K562 (cell line): ENCODE data around the gene ZFYVE28. TPM values are rescaled to one million over a fixed set of nuclear protein-coding genes. Genes with fewer than 3 reads are reported as not detected.

Experiments used
- ATAC-seq: fragments of 200-7000 bp; cut with Tn5 transposase; 3 replicates; pipeline ENCODE4 v1.9.1; 2020; ENCODE audit warnings: moderate library complexity
- BruUV-seq: library from RNA; stranded (reverse); fragments of 400-500 nt; replicated peaks from 2 replicates; lab custom pipeline; 2021; lab: Mats Ljungman, UMichigan
- CTCF ChIA-PET: fragments of 300-600 bp; formaldehyde crosslinking; extraction: SDS; loops from one replicate; lab custom pipeline; 2021; ENCODE audit warnings: low intra/inter-chr PET ratio; lab: Yijun Ruan, JAX
- POLR2A ChIA-PET: fragments of 300-600, 350-650 bp; sonication (Branson Sonifier 250); formaldehyde crosslinking; extraction: SDS; loops from one replicate; lab custom pipeline; 2021; ENCODE audit warnings: antibody characterized with exemption, inconsistent platforms; lab: Yijun Ruan, JAX
- DNase-seq, 4 experiments: peaks; one replicate each; pipeline versions ENCODE4 v3.0.0 to v3.0.0-alpha.2; 2011 to 2018; ENCODE audit warnings: low spot score in 3 of 4, mixed read lengths in 3 of 4; ENCODE audit errors: extremely low read depth in 1 of 4
- FAIRE-seq: peaks from 2 replicates; lab custom pipeline; 2011; peaks lifted over from hg19 to GRCh38; lab: Jason Lieb, UNC
- H2AFZ ChIP-seq: 2 replicates; pipeline ENCODE4 v1.6.0; 2011; ENCODE audit warnings: low read depth, low read length, control low read depth, inconsistent platforms
- H3K27ac ChIP-seq: fragments of 200-600 bp; 3 replicates; pipeline ENCODE4 v1.8.0; 2011; ENCODE audit warnings: low read depth, mild to moderate bottlenecking, control low read depth, inconsistent platforms, low read length, moderate library complexity, mixed read lengths; ENCODE audit errors: extremely low read depth
- H3K27me3 ChIP-seq, 2 experiments: fragments of 300-600 bp in 1 of 2; 2 replicates in 1 of 2; 3 replicates in 1 of 2; pipeline versions ENCODE4 v1.6.0 to v1.8.0; 2011; ENCODE audit warnings: inconsistent platforms in 2 of 2, low read length in 2 of 2, mild to moderate bottlenecking in 1 of 2, mixed read lengths in 1 of 2, moderate library complexity in 1 of 2; ENCODE audit not compliant: control insufficient read depth in 2 of 2, insufficient read depth in 2 of 2
- H3K36me3 ChIP-seq: fragments of 300-600 bp; 3 replicates; pipeline ENCODE4 v1.8.0; 2011; ENCODE audit warnings: mild to moderate bottlenecking, low read length, inconsistent platforms; ENCODE audit not compliant: control insufficient read depth, insufficient read depth
- H3K4me1 ChIP-seq, 2 experiments: fragments of 200-600 bp in 1 of 2; replicated peaks in 1 of 2; 2 replicates in 1 of 2; 3 replicates in 1 of 2; pipeline versions ENCODE4 v1.5.1 to v1.8.0; 2011; ENCODE audit warnings: inconsistent platforms in 2 of 2, low read length in 2 of 2, mild to moderate bottlenecking in 1 of 2, mixed read lengths in 1 of 2, moderate library complexity in 1 of 2; ENCODE audit not compliant: control insufficient read depth in 2 of 2, insufficient read depth in 2 of 2
- H3K4me2 ChIP-seq: 2 replicates; pipeline ENCODE4 v1.6.1; 2011; ENCODE audit warnings: low read length, control low read depth, inconsistent platforms, mixed read lengths; ENCODE audit not compliant: insufficient read depth
- H3K4me3 ChIP-seq: fragments of 200-600 bp; sonication (generic), shearing (Covaris generic); 2 replicates; pipeline ENCODE4 v1.5.1; 2016; ENCODE audit warnings: control low read depth, inconsistent platforms
- H3K79me2 ChIP-seq: fragments of 200-600 bp; 3 replicates; pipeline ENCODE4 v1.8.0; 2011; ENCODE audit warnings: low read length, inconsistent platforms; ENCODE audit not compliant: control insufficient read depth, insufficient read depth
- H3K9ac ChIP-seq, 2 experiments: 2 replicates each; pipeline versions ENCODE4 v1.6.0 to v1.6.1; 2011; ENCODE audit warnings: low read depth in 2 of 2, low read length in 2 of 2, control low read depth in 1 of 2, inconsistent platforms in 1 of 2, mild to moderate bottlenecking in 1 of 2, mixed read lengths in 1 of 2; ENCODE audit not compliant: insufficient read depth in 1 of 2
- H3K9me1 ChIP-seq: one replicate; pipeline ENCODE4 v1.6.0; 2011; ENCODE audit warnings: inconsistent platforms, mild to moderate bottlenecking, low read length, moderate library complexity; ENCODE audit not compliant: control insufficient read depth, insufficient read depth
- H3K9me3 ChIP-seq: replicated peaks from 2 replicates; pipeline ENCODE4 v1.5.1; 2011; ENCODE audit warnings: low read depth, low read length, inconsistent platforms; ENCODE audit not compliant: control insufficient read depth, insufficient read depth
- H4K20me1 ChIP-seq: replicated peaks from 2 replicates; pipeline ENCODE4 v1.6.1; 2011; ENCODE audit warnings: low read length, inconsistent platforms, mixed read lengths; ENCODE audit not compliant: control insufficient read depth, insufficient read depth
- BCOR ChIP-seq: fragments of 450-650 bp; IDR thresholded peaks from 2 replicates; pipeline ENCODE4 v1.6.1; 2016
- CBX5 ChIP-seq: IDR thresholded peaks from 2 replicates; pipeline ENCODE4 v1.6.1; 2014; ENCODE audit warnings: low read depth, borderline replicate concordance
- CREM ChIP-seq: IDR thresholded peaks from 2 replicates; pipeline ENCODE4 v1.6.1; 2014; ENCODE audit warnings: antibody characterized with exemption, low read depth
- E2F3 ChIP-seq: fragments of 250-450 bp; sonication (Bioruptor Pico); IDR thresholded peaks from 2 replicates; pipeline ENCODE4 v1.4.0; 2020; ENCODE audit warnings: mild to moderate bottlenecking
- HDAC3 ChIP-seq: fragments of 450-650 bp; IDR thresholded peaks from 2 replicates; pipeline ENCODE4 v1.6.1; 2018; ENCODE audit warnings: borderline replicate concordance, mild to moderate bottlenecking, moderate library complexity; ENCODE audit not compliant: partially characterized antibody
- NR4A1 ChIP-seq, 2 experiments: fragments of 250-450 bp in 1 of 2; fragments of 450-650 bp in 1 of 2; sonication (Bioruptor Pico) in 1 of 2; IDR thresholded peaks; 2 replicates each; pipeline versions ENCODE4 v1.4.0 to v1.6.1; 2016 to 2020; ENCODE audit warnings: mild to moderate bottlenecking in 2 of 2, missing compliant biosample characterization in 1 of 2, missing genetic modification characterization in 1 of 2, moderate library complexity in 1 of 2
- POLR2G ChIP-seq: fragments of 200-400 bp; formaldehyde crosslinking; IDR thresholded peaks from 2 replicates; pipeline ENCODE4 v1.6.1; 2017; ENCODE audit warnings: low read depth, mild to moderate bottlenecking, antibody characterized with exemption, low read length, moderate library complexity
- RBM25 ChIP-seq: fragments of 200-400 bp; formaldehyde crosslinking; IDR thresholded peaks from 2 replicates; pipeline ENCODE4 v1.6.1; 2018; ENCODE audit warnings: low read length, low read depth, moderate library complexity; ENCODE audit not compliant: severe bottlenecking
- RCOR1 ChIP-seq, 2 experiments: IDR thresholded peaks; 2 replicates each; pipeline ENCODE4 v1.6.1; 2012; ENCODE audit warnings: low read depth in 2 of 2, low read length in 2 of 2, borderline replicate concordance in 1 of 2, improper control_type of control experiment in 1 of 2
- SMARCB1 ChIP-seq: IDR thresholded peaks from 2 replicates; pipeline ENCODE4 v1.6.1; 2011; ENCODE audit warnings: improper control_type of control experiment, low read depth; ENCODE audit not compliant: insufficient read length
- TRIM28 ChIP-seq: fragments of 450-650 bp; IDR thresholded peaks from 2 replicates; pipeline ENCODE4 v1.6.1; 2017
- ZFP36 ChIP-seq: fragments of 150-350 bp; IDR thresholded peaks from 2 replicates; pipeline ENCODE4 v1.6.1; 2018; ENCODE audit warnings: low read length, low read depth; ENCODE audit not compliant: partially characterized antibody
- ZNF184 ChIP-seq: sonication (generic); formaldehyde crosslinking; IDR thresholded peaks from 2 replicates; pipeline ENCODE4 v1.5.0; 2020; ENCODE audit warnings: missing genetic modification reagents
- ZNF232 ChIP-seq: sonication (generic); formaldehyde crosslinking; IDR thresholded peaks from 2 replicates; pipeline ENCODE4 v1.8.0; 2022; ENCODE audit warnings: mild to moderate bottlenecking, missing genetic modification reagents
- ZNF3 ChIP-seq: fragments of 250-450 bp; sonication (Bioruptor Pico); IDR thresholded peaks from 2 replicates; pipeline ENCODE4 v1.5.0; 2021; ENCODE audit warnings: mild to moderate bottlenecking, moderate library complexity
- ZNF76 ChIP-seq: fragments of 250-450 bp; sonication (Bioruptor Pico); IDR thresholded peaks from 2 replicates; pipeline ENCODE4 v1.4.0; 2020; ENCODE audit warnings: mild to moderate bottlenecking, moderate library complexity, borderline replicate concordance
- WGBS: fragments of 100-300 bp; shearing (Covaris generic); methylation state at CpG from one replicate; pipeline ENCODE4 v1.1.6; 2016; ENCODE audit warnings: low coverage, mixed read lengths; ENCODE audit not compliant: insufficient coverage; ENCODE audit errors: missing lambda C conversion rate; 5-methylcytosine and 5-hydroxymethylcytosine counted together
- in situ Hi-C: fragments of 300-500 bp; cut with MboI; formaldehyde crosslinking; loops from 4 replicates; pipeline ENCODE4 v1.15.0; 2018; ENCODE audit warnings: inconsistent platforms, mixed read lengths
- intact Hi-C: fragments of 100-400 bp; cut with micrococcal nuclease; formaldehyde crosslinking; loops from 2 replicates; pipeline ENCODE4 v1.14.2; 2022
- polyA plus RNA-seq, 8 experiments: library from polyadenylated mRNA; depleted of rRNA in 4 of 8; stranded (reverse) in 5 of 8; unstranded in 3 of 8; fragments of >200 nt; fragmentation: Nextera tagmentation in 2 of 8; fragmentation: Illumina TruSeq in 1 of 8; extraction: Ambion mirVana in 2 of 8; extraction: Trizol in 1 of 8; gene quantifications; 2 replicates each; pipeline versions ENCODE4 v1.2.1 to v1.2.3, GENCODE V29; 2011 to 2014; ENCODE audit warnings: inconsistent platforms in 1 of 8, missing spikeins in 1 of 8
- total RNA-seq, 7 experiments: library from RNA; depleted of rRNA in 6 of 7; stranded (reverse); fragments of >200 nt in 6 of 7; fragmentation: Illumina TruSeq in 2 of 7; extraction: Trizol in 2 of 7; gene quantifications; 2 replicates each; pipeline versions ENCODE4 v1.2.1 to v1.2.3, GENCODE V29; 2011 to 2021; ENCODE audit warnings: low replicate concordance in 1 of 7

The ZFYVE28 gene
- total and polyA plus RNA-seq, 9 of the 15 experiments (the other 6 are each of a cell fraction or from before 2014, with no cell fraction given): 1.3 to 24.8 (median 8.9) TPM

DNA sequence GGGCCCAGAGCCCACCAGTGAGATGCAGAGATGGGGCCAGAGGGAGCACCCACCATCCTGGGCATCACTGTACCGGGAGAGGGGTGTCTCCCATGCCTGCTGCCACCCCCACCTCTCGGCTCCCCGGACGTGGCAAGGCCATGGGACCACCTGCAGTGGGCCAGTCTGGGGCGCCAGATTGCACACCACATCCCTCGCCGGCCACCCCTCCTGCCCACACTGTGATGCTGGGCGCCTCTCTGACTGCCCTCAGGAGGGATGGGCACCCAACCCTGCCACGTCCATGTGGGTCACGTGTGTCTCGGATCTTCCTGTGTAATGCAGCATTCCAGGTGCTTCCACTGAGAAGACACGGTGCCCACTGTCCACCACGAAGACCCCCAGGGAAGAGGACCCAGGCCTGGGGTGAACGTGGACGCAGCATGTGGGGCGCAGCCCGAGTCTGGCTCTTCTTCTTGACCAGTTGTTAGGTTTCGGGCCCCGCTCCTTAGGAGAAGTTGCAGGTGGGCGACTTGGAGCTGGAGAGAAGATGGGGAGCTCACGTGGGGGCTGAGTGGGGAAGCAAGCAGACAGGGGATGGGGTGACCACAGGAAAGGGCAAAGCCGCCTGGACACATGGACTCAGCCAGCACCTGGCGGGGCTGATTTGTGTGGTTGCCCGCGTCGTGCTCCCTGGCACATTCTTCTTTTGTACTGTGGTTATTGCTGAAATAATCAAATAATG, 47.7 kb downstream of the ZFYVE28 start:
- FAIRE-seq: no peak
- no peak overlapping the region for H2AFZ ChIP-seq

DNA sequence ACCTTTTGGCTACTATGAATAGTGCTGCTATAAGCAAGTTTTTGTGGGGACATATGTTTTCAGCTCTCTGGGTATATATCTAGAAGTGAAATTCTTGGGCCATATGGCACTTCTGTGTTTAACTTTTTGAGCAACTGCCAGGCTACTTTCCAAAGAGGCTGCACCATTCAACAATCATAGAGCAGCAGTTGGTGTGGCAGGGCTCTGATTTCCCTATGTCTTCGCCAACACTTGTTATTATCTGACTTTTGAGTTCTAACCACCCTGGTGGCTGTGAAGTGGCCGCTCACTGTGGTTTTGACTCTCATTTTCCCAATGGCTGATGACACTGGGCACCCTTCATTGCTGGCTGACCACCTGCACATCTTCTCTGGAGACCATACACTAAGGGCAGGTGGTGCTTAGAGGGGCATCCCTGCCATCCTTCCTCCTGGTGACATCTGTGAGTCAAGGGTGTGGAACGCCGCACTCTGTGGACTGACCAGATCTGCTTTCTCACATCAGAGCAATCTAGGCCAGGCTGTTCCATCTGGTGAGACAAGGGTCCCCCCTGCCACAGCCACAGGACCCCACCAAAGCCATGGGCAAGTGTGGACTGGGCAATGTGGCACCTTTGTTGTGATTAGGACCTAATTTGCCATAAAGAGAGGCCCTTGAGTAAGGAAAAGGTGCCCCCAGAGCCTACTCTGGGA, 49.6 kb downstream of the ZFYVE28 start:
- intact Hi-C loops: no loop called here
- no TSS peak for BruUV-seq
- CTCF ChIA-PET: no interaction called here
- FAIRE-seq (peak; percentile 11), ATAC-seq (no peak), DNase-seq (no peak)
- in situ Hi-C loops: no loop called here
- H3K9me3 ChIP-seq: peaks cover 4% of the 10 kb centered on the region
- no peaks in the 10 kb centered on the region for H3K9me1 ChIP-seq
- no peak overlapping the region for H3K9ac ChIP-seq
- H4K20me1 ChIP-seq: no peaks in the 10 kb centered on the region
- H3K79me2 ChIP-seq: peaks cover 10% of the 10 kb centered on the region; the same call in 2 of the 3 replicates
- peaks cover 9 to 31% of the 10 kb centered on the region in 2 experiments; a peak in 3 of 5 replicates for H3K4me1 ChIP-seq
- H3K27me3 ChIP-seq: no peaks in the 10 kb centered on the region
- POLR2A ChIA-PET: no interaction called here
- H3K4me2 ChIP-seq: no peak overlapping the region
- 97% methylated on average over 4 of the region's 4 CpGs for WGBS
- H3K36me3 ChIP-seq: peaks cover 16% of the 10 kb centered on the region; the same call in 2 of the 3 replicates
- no peak overlapping the region for H2AFZ ChIP-seq
- H3K27ac ChIP-seq: no peak overlapping the region
- H3K4me3 ChIP-seq: no peak overlapping the region
- TF ChIP-seq ZNF232 (CRISPR knock-in tag): no peak
- TF ChIP-seq RBM25: peak; percentile 83
- peak; percentile 62; the same call in 1 of the 2 replicates for TF ChIP-seq CBX5
- peak; percentile 55 for TF ChIP-seq ZFP36
- TF ChIP-seq SMARCB1: no peak
- peak; percentile 98 for TF ChIP-seq ZNF184 (CRISPR knock-in tag)
- TF ChIP-seq BCOR: peak; percentile 64; the same call in 1 of the 2 replicates
- no peak for TF ChIP-seq E2F3 (CRISPR knock-in tag)
- TF ChIP-seq NR4A1 (CRISPR knock-in tag; IDR thresholded peaks at IDR 0.05): no peak
- no peak for TF ChIP-seq NR4A1 (tag; IDR thresholded peaks at IDR 0.05)
- TF ChIP-seq CREM: no peak
- TF ChIP-seq RCOR1 (IDR thresholded peaks at IDR 0.05; ENCODE audit: borderline replicate concordance in 1 of 2, low read depth in 2 of 2, low read length in 2 of 2): 0 out of 4 replicates have a peak, but pooled peaks of 1 of the 2 experiments have one; percentile 7
- TF ChIP-seq TRIM28: peak; percentile 84
- no peak for TF ChIP-seq HDAC3

More for the DNA sequence above, 47.7 kb downstream of the ZFYVE28 start:
- DNase-seq (no peak), ATAC-seq (no peak)
- peaks cover 7% of the 10 kb centered on the region; the same call in 1 of the 3 replicates for H3K79me2 ChIP-seq
- no peaks in the 10 kb centered on the region for H3K9me1 ChIP-seq
- no peak overlapping the region for H3K27ac ChIP-seq
- intact Hi-C loops (no loop called here), in situ Hi-C loops (no loop called here)
- no peak overlapping the region for H3K4me3 ChIP-seq
- H3K9me3 ChIP-seq: peaks cover 8% of the 10 kb centered on the region
- no peak overlapping the region; a peak in 1 of 4 replicates for H3K9ac ChIP-seq
- ChIA-PET POLR2A (no interaction called here), CTCF (no interaction called here)
- no peaks in the 10 kb centered on the region for H3K27me3 ChIP-seq
- H3K4me1 ChIP-seq: peaks cover 7 to 22% of the 10 kb centered on the region in 2 experiments; a peak in 4 of 5 replicates
- TF ChIP-seq ZNF76 (CRISPR knock-in tag) (no peak), POLR2G (0 out of 2 replicates have a peak, but pooled peaks have one; percentile 16), ZNF3 (CRISPR knock-in tag) (no peak)
- BruUV-seq: no TSS peak
- H3K4me2 ChIP-seq: no peak overlapping the region
- H3K36me3 ChIP-seq: peaks cover 22% of the 10 kb centered on the region; the same call in 2 of the 3 replicates
- WGBS: 91% methylated on average over 20 of the region's 26 CpGs
- no peaks in the 10 kb centered on the region for H4K20me1 ChIP-seq
